Measurements from ENCODE around the gene SESN1. TPM values are rescaled to one million over a fixed set of nuclear protein-coding genes. Genes with fewer than 3 reads are reported as not detected.
A peak's percentile ranks its signal among the peaks of the same experiment; 100 is the strongest.

The SESN1 gene
- polyA plus RNA-seq, 3 donors = 1.8 to 21.0 (median 3.1) TPM

DNA sequence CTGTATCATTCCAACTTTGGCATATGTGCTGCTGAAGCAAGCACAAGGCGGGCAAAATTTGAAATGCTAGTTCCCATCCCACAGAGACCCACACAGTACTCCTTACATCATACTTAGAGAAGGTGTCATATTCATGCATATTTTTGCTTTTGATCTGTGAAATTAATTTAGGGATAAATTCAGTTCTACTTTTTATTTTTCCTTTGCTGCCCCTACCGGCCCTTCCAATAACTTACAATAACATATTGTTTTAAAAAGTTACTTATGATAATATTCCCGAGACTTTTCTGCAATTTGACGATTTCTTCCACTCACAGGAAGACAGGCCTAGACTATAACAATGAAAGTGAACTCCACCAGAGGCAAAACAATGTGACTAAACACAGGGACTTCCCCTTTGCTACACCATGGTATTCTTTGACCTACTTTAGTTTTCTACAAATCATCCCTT lies 35.0 kb downstream of the SESN1 start:
- H3K79me2 ChIP-seq (ENCODE audit: insufficient read depth, low read length) = no peaks in the 10 kb centered on the region
- H3K27me3 ChIP-seq (ENCODE audit: control insufficient read depth in 2 of 2, insufficient read depth in 2 of 2, low read length in 2 of 2) = no peaks in the 10 kb centered on the region
- Mint-ChIP-seq H3K4me3 (peak overlapping the region; percentile 13 to 86), H3K27me3 (ENCODE audit: low read depth in 3 of 3) (no peaks in the 10 kb centered on the region), H3K27ac (peak overlapping the region; percentile 82 to 92 (median 89)), H3K9me3 (no peaks in the 10 kb centered on the region), H3K4me1 (peaks cover 34% of the 10 kb centered on the region), H3K36me3 (peaks cover 0 to 3% of the 10 kb centered on the region in 2 donors)
- H3K4me2 ChIP-seq (replicated peaks; ENCODE audit: extremely low read depth, low read length, poor library complexity, severe bottlenecking) = peak overlapping the region; percentile 66
- H4K20me1 ChIP-seq (ENCODE audit: insufficient read depth, low read length) = no peaks in the 10 kb centered on the region
- TF ChIP-seq, protein P1, sequence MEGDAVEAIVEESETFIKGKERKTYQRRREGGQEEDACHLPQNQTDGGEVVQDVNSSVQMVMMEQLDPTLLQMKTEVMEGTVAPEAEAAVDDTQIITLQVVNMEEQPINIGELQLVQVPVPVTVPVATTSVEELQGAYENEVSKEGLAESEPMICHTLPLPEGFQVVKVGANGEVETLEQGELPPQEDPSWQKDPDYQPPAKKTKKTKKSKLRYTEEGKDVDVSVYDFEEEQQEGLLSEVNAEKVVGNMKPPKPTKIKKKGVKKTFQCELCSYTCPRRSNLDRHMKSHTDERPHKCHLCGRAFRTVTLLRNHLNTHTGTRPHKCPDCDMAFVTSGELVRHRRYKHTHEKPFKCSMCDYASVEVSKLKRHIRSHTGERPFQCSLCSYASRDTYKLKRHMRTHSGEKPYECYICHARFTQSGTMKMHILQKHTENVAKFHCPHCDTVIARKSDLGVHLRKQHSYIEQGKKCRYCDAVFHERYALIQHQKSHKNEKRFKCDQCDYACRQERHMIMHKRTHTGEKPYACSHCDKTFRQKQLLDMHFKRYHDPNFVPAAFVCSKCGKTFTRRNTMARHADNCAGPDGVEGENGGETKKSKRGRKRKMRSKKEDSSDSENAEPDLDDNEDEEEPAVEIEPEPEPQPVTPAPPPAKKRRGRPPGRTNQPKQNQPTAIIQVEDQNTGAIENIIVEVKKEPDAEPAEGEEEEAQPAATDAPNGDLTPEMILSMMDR (IDR thresholded peaks at IDR 0.05) = no peak
- H3K4me1 ChIP-seq (ENCODE audit: control insufficient read depth in 1 of 2, insufficient read depth in 2 of 2, low read length in 2 of 2) = peaks cover 20 to 34% of the 10 kb centered on the region in 2 donors
- intact Hi-C loops (cut with micrococcal nuclease) = loop anchor here in 1 of 2 donors (10.0 kb wide), 1 partner anchor 45 kb away; no protein-coding TSS in a partner anchor
- no peaks in the 10 kb centered on the region for H3K36me3 ChIP-seq (replicated peaks in 1 of 2; ENCODE audit: control insufficient read depth in 1 of 2, insufficient read depth in 2 of 2, low read length in 2 of 2)
- H3K9ac ChIP-seq (ENCODE audit: insufficient read depth, low read length, poor library complexity, severe bottlenecking) = no peak overlapping the region
- no peaks in the 10 kb centered on the region for H3K9me3 ChIP-seq (replicated peaks in 1 of 2; ENCODE audit: control insufficient read depth in 1 of 2, insufficient read depth in 1 of 2, low read length in 2 of 2)
- 0% methylated on average over 1 of the region's 4 CpGs for WGBS (ENCODE audit: insufficient coverage)
- peak overlapping the region in 1 of 2 donors; percentile 72 for H3K27ac ChIP-seq (ENCODE audit: low read depth in 1 of 2, low read length in 2 of 2)
- peak overlapping the region in 2 of 3 experiments; percentile 16 to 58 for H3K4me3 ChIP-seq (replicated peaks in 1 of 3; ENCODE audit: low read depth in 2 of 3, low read length in 3 of 3)
- H2AFZ ChIP-seq (ENCODE audit: insufficient read depth, low read depth, low read length, poor library complexity, severe bottlenecking) = peak overlapping the region; percentile 33
- peak; percentile 44 to 69 (median 66) for DNase-seq

DNA sequence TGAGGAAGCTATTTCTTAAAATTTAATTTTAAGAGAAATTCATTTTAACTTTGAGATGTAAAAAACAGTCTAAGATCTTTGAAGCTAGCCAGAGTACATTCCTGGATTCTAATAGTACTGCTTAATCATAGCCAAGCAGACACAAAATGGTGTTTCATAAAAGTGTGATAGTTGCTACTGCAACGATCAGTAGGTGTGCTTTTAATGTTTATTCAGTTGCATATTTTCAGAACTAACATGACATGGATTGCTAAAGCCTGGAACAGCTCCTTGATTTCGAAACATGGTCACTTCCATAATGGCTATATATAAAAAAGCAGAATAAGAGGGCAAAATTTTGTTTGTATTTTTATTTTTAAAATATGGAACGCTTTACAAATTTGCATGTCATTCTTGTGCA lies 35.5 kb downstream of the SESN1 start:
- no peaks in the 10 kb centered on the region for H4K20me1 ChIP-seq (ENCODE audit: insufficient read depth, low read length)
- Mint-ChIP-seq H3K4me1 (peaks cover 34% of the 10 kb centered on the region), H3K36me3 (peaks cover 0 to 3% of the 10 kb centered on the region in 2 donors), H3K9me3 (no peaks in the 10 kb centered on the region), H3K27me3 (ENCODE audit: low read depth in 3 of 3) (no peaks in the 10 kb centered on the region), H3K4me3 (peak overlapping the region in 1 of 2 donors; percentile 86), H3K27ac (peak overlapping the region; percentile 52 to 92 (median 85))
- peak in 2 of 3 donors; percentile 36 to 43 for DNase-seq
- H3K4me3 ChIP-seq (replicated peaks in 1 of 3; ENCODE audit: low read depth in 2 of 3, low read length in 3 of 3) = peak overlapping the region in 1 of 3 experiments; percentile 58
- no peaks in the 10 kb centered on the region for H3K27me3 ChIP-seq (ENCODE audit: control insufficient read depth in 2 of 2, insufficient read depth in 2 of 2, low read length in 2 of 2)
- peak overlapping the region; percentile 66 for H3K4me2 ChIP-seq (replicated peaks; ENCODE audit: extremely low read depth, low read length, poor library complexity, severe bottlenecking)
- H3K4me1 ChIP-seq (ENCODE audit: control insufficient read depth in 1 of 2, insufficient read depth in 2 of 2, low read length in 2 of 2) = peaks cover 20 to 34% of the 10 kb centered on the region in 2 donors
- peak overlapping the region in 1 of 2 donors; percentile 72 for H3K27ac ChIP-seq (ENCODE audit: low read depth in 1 of 2, low read length in 2 of 2)
- peak overlapping the region; percentile 33 for H2AFZ ChIP-seq (ENCODE audit: insufficient read depth, low read depth, low read length, poor library complexity, severe bottlenecking)
- no peaks in the 10 kb centered on the region for H3K79me2 ChIP-seq (ENCODE audit: insufficient read depth, low read length)
- no peak overlapping the region for H3K9ac ChIP-seq (ENCODE audit: insufficient read depth, low read length, poor library complexity, severe bottlenecking)
- WGBS (ENCODE audit: insufficient coverage) = no CpG with 5 or more reads among the region's 3 CpGs
- intact Hi-C loops (cut with micrococcal nuclease) = no loop called here
- TF ChIP-seq, protein P1 (IDR thresholded peaks at IDR 0.05) = no peak
- no peaks in the 10 kb centered on the region for H3K9me3 ChIP-seq (replicated peaks in 1 of 2; ENCODE audit: control insufficient read depth in 1 of 2, insufficient read depth in 1 of 2, low read length in 2 of 2)
- H3K36me3 ChIP-seq (replicated peaks in 1 of 2; ENCODE audit: control insufficient read depth in 1 of 2, insufficient read depth in 2 of 2, low read length in 2 of 2) = no peaks in the 10 kb centered on the region
